Endothelial cell of umbilical vein (primary cell): ENCODE results near the gene ANGEL2. TPM values are rescaled to one million over a fixed set of nuclear protein-coding genes. Genes with fewer than 3 reads are reported as not detected.

Experiments used
- BruUV-seq: library from RNA; stranded (reverse); fragments of 400-500 nt; replicated peaks from 2 replicates; lab custom pipeline; 2021; lab: Mats Ljungman, UMichigan
- CTCF ChIA-PET: fragments of 300-600, 350-600 bp; sonication (Branson Sonifier 250); formaldehyde crosslinking; loops from one replicate; lab custom pipeline; 2021; ENCODE audit warnings: antibody characterized with exemption, inconsistent platforms; lab: Charles Lee
- POLR2A ChIA-PET: fragments of 300-600, 350-600 bp; sonication (Branson Sonifier 250); formaldehyde crosslinking; loops from one replicate; lab custom pipeline; 2021; ENCODE audit warnings: antibody characterized with exemption, inconsistent platforms; lab: Charles Lee
- DNase-seq: peaks from one replicate; pipeline ENCODE4 v3.0.0-alpha.2; 2011; ENCODE audit warnings: low read depth, low spot score
- FAIRE-seq: peaks from 2 replicates; lab custom pipeline; 2011; peaks lifted over from hg19 to GRCh38; lab: Jason Lieb, UNC
- H2AFZ ChIP-seq: 2 replicates; pipeline ENCODE4 v1.6.0; 2012; ENCODE audit warnings: low read depth, low read length, control low read depth, inconsistent platforms
- H3K27ac ChIP-seq: 2 replicates; pipeline ENCODE4 v1.5.1; 2011; ENCODE audit warnings: low read depth, mild to moderate bottlenecking, control low read depth, low read length, moderate library complexity; ENCODE audit not compliant: insufficient read depth
- H3K27me3 ChIP-seq, 2 experiments: 2 replicates each; pipeline versions ENCODE4 v1.6.0 to v1.6.1; 2011; ENCODE audit warnings: low read length in 2 of 2, mixed read lengths in 1 of 2; ENCODE audit not compliant: control insufficient read depth in 2 of 2, insufficient read depth in 2 of 2
- H3K36me3 ChIP-seq, 2 experiments: 2 replicates in 1 of 2; 3 replicates in 1 of 2; pipeline ENCODE4 v1.5.1; 2011; ENCODE audit warnings: low read length in 2 of 2, mild to moderate bottlenecking in 1 of 2, moderate library complexity in 1 of 2; ENCODE audit not compliant: control insufficient read depth in 2 of 2, insufficient read depth in 2 of 2; ENCODE audit errors: extremely low read depth in 1 of 2
- H3K4me1 ChIP-seq: 3 replicates; pipeline ENCODE4 v1.5.1; 2011; ENCODE audit warnings: mild to moderate bottlenecking, low read length; ENCODE audit not compliant: control insufficient read depth, insufficient read depth; ENCODE audit errors: extremely low read depth
- H3K4me2 ChIP-seq: 2 replicates; pipeline ENCODE4 v1.6.1; 2011; ENCODE audit warnings: low read length, control low read depth, mixed read lengths; ENCODE audit not compliant: insufficient read depth
- H3K4me3 ChIP-seq, 3 experiments: fragments of 200-600 bp in 1 of 3; sonication (generic), shearing (Covaris generic) in 1 of 3; replicated peaks in 1 of 3; 2 replicates each; pipeline ENCODE4 v1.5.1; 2011 to 2016; ENCODE audit warnings: control low read depth in 3 of 3, low read length in 3 of 3, mild to moderate bottlenecking in 2 of 3, inconsistent platforms in 1 of 3, low read depth in 1 of 3, moderate library complexity in 1 of 3; ENCODE audit not compliant: insufficient read depth in 1 of 3
- H3K79me2 ChIP-seq: 2 replicates; pipeline ENCODE4 v1.6.0; 2012; ENCODE audit warnings: low read length, inconsistent platforms; ENCODE audit not compliant: control insufficient read depth, insufficient read depth
- H3K9ac ChIP-seq: replicated peaks from 2 replicates; pipeline ENCODE3; 2011; ENCODE audit warnings: low read length, control low read depth; ENCODE audit not compliant: insufficient read depth; ENCODE audit errors: extremely low read depth
- H3K9me1 ChIP-seq: replicated peaks from 3 replicates; pipeline ENCODE4 v1.6.0; 2011; ENCODE audit warnings: mild to moderate bottlenecking, low read length; ENCODE audit not compliant: control insufficient read depth, insufficient read depth; ENCODE audit errors: extremely low read depth
- H3K9me3 ChIP-seq: replicated peaks from 2 replicates; pipeline ENCODE4 v1.5.1; 2012; ENCODE audit warnings: low read length, inconsistent platforms; ENCODE audit not compliant: control insufficient read depth, insufficient read depth
- H4K20me1 ChIP-seq: replicated peaks from 2 replicates; pipeline ENCODE3; 2011; ENCODE audit warnings: mild to moderate bottlenecking, low read length; ENCODE audit not compliant: control insufficient read depth, insufficient read depth; ENCODE audit errors: extremely low read depth
- EZH2 ChIP-seq: IDR thresholded peaks from 2 replicates; pipeline ENCODE4 v1.6.1; 2012; ENCODE audit warnings: borderline replicate concordance, low read depth, mild to moderate bottlenecking, moderate library complexity, low read length, inconsistent platforms; ENCODE audit not compliant: severe bottlenecking
- FOS ChIP-seq: IDR thresholded peaks from 2 replicates; pipeline ENCODE4 v1.6.1; 2011; ENCODE audit warnings: mild to moderate bottlenecking, low read length, moderate library complexity, borderline replicate concordance; ENCODE audit not compliant: insufficient read depth
- GATA2 ChIP-seq: IDR thresholded peaks from 2 replicates; pipeline ENCODE4 v1.7.0; 2011; ENCODE audit warnings: low read depth, mild to moderate bottlenecking, moderate library complexity, mixed read lengths, low read length; ENCODE audit not compliant: insufficient read length, insufficient read depth
- MAX ChIP-seq: IDR thresholded peaks from 2 replicates; pipeline ENCODE4 v1.6.1; 2011; ENCODE audit not compliant: insufficient read depth, insufficient read length
- MYC ChIP-seq: IDR thresholded peaks from one replicate; pipeline ENCODE4 v1.6.1; 2011; ENCODE audit warnings: mild to moderate bottlenecking, low read depth, low read length
- POLR2A ChIP-seq: IDR thresholded peaks from 2 replicates; pipeline ENCODE4 v1.6.1; 2012; ENCODE audit warnings: low read depth, mild to moderate bottlenecking, control low read depth, low read length
- POLR2AphosphoS5 ChIP-seq: IDR thresholded peaks from 2 replicates; pipeline ENCODE4 v1.6.1; 2012; ENCODE audit warnings: low read depth, mild to moderate bottlenecking, control low read depth, low read length, moderate library complexity; ENCODE audit not compliant: insufficient read depth
- dilution Hi-C: fragments of 300-500 bp; cut with MboI; formaldehyde crosslinking; loops from one replicate; pipeline ENCODE4 v1.15.0; 2019; ENCODE audit warnings: low sequenced_read_pairs; ENCODE audit not compliant: extremely low pct_ligation_motif_present
- intact Hi-C: fragments of 100-400 bp; cut with micrococcal nuclease; formaldehyde crosslinking; loops from one replicate; pipeline ENCODE4 v1.10.0; 2022
- polyA plus RNA-seq, 4 experiments: library from polyadenylated mRNA; depleted of rRNA in 3 of 4; stranded (reverse) in 3 of 4; unstranded in 1 of 4; fragments of >200 nt; gene quantifications; 2 replicates each; pipeline versions ENCODE4 v1.2.1 to v1.2.3, GENCODE V29; 2011 to 2012; ENCODE audit warnings: missing spikeins in 1 of 4
- total RNA-seq: library from RNA; stranded (reverse); gene quantifications from 2 replicates; pipeline ENCODE4 v1.2.3, GENCODE V29; 2021

The ANGEL2 gene
- total and polyA plus RNA-seq, 2 donors (not counting 3 experiments of a cell fraction or from before 2014, with no cell fraction given): 11.9 to 39.1 TPM

- intact Hi-C loops (no loop called here), dilution Hi-C loops (no loop called here)
- H4K20me1 ChIP-seq: no peaks in the 10 kb centered on the region
- CTCF ChIA-PET: no interaction called here
- H2AFZ ChIP-seq: no peak overlapping the region
- H3K4me3 ChIP-seq: no peak overlapping the region
- FAIRE-seq (no peak), DNase-seq (no peak)
- no peaks in the 10 kb centered on the region for H3K9me1 ChIP-seq
- no TSS peak for BruUV-seq
- TF ChIP-seq POLR2AphosphoS5: no peak
- TF ChIP-seq EZH2: no peak
- TF ChIP-seq GATA2: no peak
- no peak for TF ChIP-seq MYC
- TF ChIP-seq FOS: no peak
- no peak for TF ChIP-seq POLR2A
- no peak for TF ChIP-seq MAX
- H3K27ac ChIP-seq: no peak overlapping the region
- H3K9ac ChIP-seq: no peak overlapping the region
- no peaks in the 10 kb centered on the region for H3K9me3 ChIP-seq
- H3K4me2 ChIP-seq: no peak overlapping the region
- POLR2A ChIA-PET: no interaction called here
- no peaks in the 10 kb centered on the region for H3K79me2 ChIP-seq
- H3K27me3 ChIP-seq: no peaks in the 10 kb centered on the region
- H3K36me3 ChIP-seq: no peaks in the 10 kb centered on the region
- H3K4me1 ChIP-seq: no peaks in the 10 kb centered on the region
Observed at GRCh38 chr1:212973426-212973825, 42.2 kb downstream of the ANGEL2 start.

- no peaks in the 10 kb centered on the region for H3K36me3 ChIP-seq
- H3K9ac ChIP-seq: no peak overlapping the region
- TF ChIP-seq GATA2: no peak
- no peak for TF ChIP-seq MAX
- no peak for TF ChIP-seq FOS
- TF ChIP-seq POLR2A: no peak
- no TSS peak for BruUV-seq
- H3K79me2 ChIP-seq: no peaks in the 10 kb centered on the region
- no peak overlapping the region for H2AFZ ChIP-seq
- CTCF ChIA-PET: no interaction called here
- H3K4me2 ChIP-seq: no peak overlapping the region
- H3K4me3 ChIP-seq: no peak overlapping the region
- FAIRE-seq: no peak
- H4K20me1 ChIP-seq: no peaks in the 10 kb centered on the region
- H3K27me3 ChIP-seq: no peaks in the 10 kb centered on the region
- no peaks in the 10 kb centered on the region for H3K4me1 ChIP-seq
- no peaks in the 10 kb centered on the region for H3K9me3 ChIP-seq
- intact Hi-C loops (no loop called here), dilution Hi-C loops (no loop called here)
- DNase-seq: no peak
- POLR2A ChIA-PET: no interaction called here
- no peaks in the 10 kb centered on the region for H3K9me1 ChIP-seq
- H3K27ac ChIP-seq: no peak overlapping the region
Observed at GRCh38 chr1:212971312-212971711, 44.4 kb downstream of the ANGEL2 start.
